Right atrium auricular region (tissue), 2 donors: Measurements from ENCODE around the gene EPHB2. TPM values are rescaled to one million over a fixed set of nuclear protein-coding genes. Genes with fewer than 3 reads are reported as not detected.

Source experiments
- DNase-seq: peaks from one replicate; pipeline ENCODE4 v3.0.0-alpha.2; 2019; ENCODE audit warnings: low spot score
- H3K27ac ChIP-seq, 2 donors: fragments of 200-600 bp; sonication (generic); 1 replicate in 1 of 2; 2 replicates in 1 of 2; pipeline ENCODE4 v1.5.1; 2016 to 2019
- H3K27me3 ChIP-seq, 2 donors: fragments of 200-600 bp; sonication (generic); one replicate each; pipeline versions ENCODE4 v1.5.1 to v1.6.0; 2017 to 2019
- H3K36me3 ChIP-seq: fragments of 200-600 bp; sonication (generic); one replicate; pipeline ENCODE4 v1.5.1; 2016
- H3K4me1 ChIP-seq, 2 donors: fragments of 200-600 bp; sonication (generic); one replicate each; pipeline versions ENCODE4 v1.5.1 to v1.6.0; 2017 to 2019
- H3K4me3 ChIP-seq, 2 donors: fragments of 200-600 bp; sonication (generic); 1 replicate in 1 of 2; 2 replicates in 1 of 2; pipeline ENCODE4 v1.5.1; 2017 to 2019; ENCODE audit warnings: mild to moderate bottlenecking in 1 of 2, moderate library complexity in 1 of 2
- H3K9me3 ChIP-seq, 2 donors: fragments of 200-600 bp; sonication (generic); one replicate each; pipeline ENCODE4 v1.5.1; 2019
- total RNA-seq, 2 donors: library from RNA; depleted of rRNA; stranded (reverse); fragments of >200 nt; gene quantifications; one replicate each; pipeline ENCODE4 v1.1.0, GENCODE V29; 2016
- TF ChIP-seq, protein P1 (sequence below), 2 donors: fragments of 200-600 bp; sonication (generic); IDR thresholded peaks; one replicate each; pipeline ENCODE4 v1.5.1; 2019; ENCODE audit warnings: antibody characterized with exemption in 2 of 2

EPHB2 gene
- total RNA-seq, 2 donors from 2014 or later: 1.8 to 2.6 TPM

DNA sequence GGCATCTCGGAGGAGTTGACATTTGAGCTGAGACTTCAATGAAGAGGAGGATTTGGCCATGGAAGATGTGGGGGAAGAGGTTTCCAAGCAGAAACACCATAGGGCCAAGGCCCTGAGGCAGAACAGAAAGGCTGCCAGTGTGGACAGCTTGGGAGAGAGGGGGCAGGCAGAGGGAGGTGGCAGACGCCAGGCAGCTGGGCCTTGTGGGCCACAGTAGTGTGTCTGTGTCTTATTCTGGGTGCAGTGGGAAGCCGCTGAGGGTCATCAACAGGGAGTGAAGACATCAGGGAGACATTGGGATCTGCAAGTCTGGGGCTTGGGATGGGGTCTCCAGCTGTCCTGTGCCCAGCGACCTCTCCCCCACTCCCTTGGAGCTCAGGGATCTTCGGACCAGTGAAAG lies 165.2 kb downstream of the EPHB2 start:
- no peak for DNase-seq
- H3K4me3 ChIP-seq: no peak overlapping the region
- H3K27ac ChIP-seq: no peak overlapping the region
- H3K36me3 ChIP-seq: no peaks in the 10 kb centered on the region
- no peaks in the 10 kb centered on the region for H3K27me3 ChIP-seq
- H3K4me1 ChIP-seq: peaks cover 0 to 13% of the 10 kb centered on the region in 2 donors
- no peaks in the 10 kb centered on the region for H3K9me3 ChIP-seq
- TF ChIP-seq, protein P1, sequence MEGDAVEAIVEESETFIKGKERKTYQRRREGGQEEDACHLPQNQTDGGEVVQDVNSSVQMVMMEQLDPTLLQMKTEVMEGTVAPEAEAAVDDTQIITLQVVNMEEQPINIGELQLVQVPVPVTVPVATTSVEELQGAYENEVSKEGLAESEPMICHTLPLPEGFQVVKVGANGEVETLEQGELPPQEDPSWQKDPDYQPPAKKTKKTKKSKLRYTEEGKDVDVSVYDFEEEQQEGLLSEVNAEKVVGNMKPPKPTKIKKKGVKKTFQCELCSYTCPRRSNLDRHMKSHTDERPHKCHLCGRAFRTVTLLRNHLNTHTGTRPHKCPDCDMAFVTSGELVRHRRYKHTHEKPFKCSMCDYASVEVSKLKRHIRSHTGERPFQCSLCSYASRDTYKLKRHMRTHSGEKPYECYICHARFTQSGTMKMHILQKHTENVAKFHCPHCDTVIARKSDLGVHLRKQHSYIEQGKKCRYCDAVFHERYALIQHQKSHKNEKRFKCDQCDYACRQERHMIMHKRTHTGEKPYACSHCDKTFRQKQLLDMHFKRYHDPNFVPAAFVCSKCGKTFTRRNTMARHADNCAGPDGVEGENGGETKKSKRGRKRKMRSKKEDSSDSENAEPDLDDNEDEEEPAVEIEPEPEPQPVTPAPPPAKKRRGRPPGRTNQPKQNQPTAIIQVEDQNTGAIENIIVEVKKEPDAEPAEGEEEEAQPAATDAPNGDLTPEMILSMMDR (IDR thresholded peaks at IDR 0.05): no peak

DNA sequence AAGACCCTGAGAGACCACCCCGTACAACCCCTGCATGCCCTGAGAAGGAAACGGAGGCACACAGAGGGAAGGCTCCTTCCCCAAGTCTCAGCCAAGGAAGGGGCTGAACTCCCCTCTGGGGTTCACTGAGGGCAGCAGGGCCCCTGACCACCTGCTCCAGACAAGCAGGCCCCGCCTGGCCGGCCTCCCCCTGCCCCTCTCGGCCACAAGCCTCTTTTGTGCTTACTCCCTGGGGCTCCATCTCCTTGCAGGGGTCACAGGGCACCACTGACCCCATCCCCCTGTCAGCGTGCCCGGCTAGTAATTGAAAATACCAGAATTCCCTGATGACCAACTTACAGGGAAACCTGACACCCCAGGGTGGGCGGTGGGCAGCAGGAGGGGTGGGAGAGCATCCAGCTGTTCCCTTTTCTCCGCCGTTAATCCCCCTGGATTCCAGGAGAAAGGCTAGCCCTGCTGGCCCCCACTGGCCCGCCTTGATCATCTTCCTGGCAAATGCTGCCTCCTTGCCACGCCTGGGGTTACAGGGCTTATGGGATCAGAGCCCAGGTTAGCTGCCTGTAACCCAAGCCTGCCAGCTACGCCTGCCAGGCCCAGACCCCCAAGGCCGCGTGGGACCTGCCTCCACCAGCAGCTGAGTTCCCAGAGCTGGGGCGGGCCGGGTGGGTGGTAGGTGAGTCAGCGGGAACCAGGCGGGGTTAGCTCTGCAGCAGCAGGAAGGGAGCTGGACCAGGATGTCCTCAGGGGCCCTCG lies 165.9 kb downstream of the EPHB2 start:
- TF ChIP-seq, protein P1 (IDR thresholded peaks at IDR 0.05): no peak
- H3K4me3 ChIP-seq: no peak overlapping the region
- H3K9me3 ChIP-seq: no peaks in the 10 kb centered on the region
- no peaks in the 10 kb centered on the region for H3K36me3 ChIP-seq
- DNase-seq: no peak
- H3K27ac ChIP-seq: no peak overlapping the region
- H3K27me3 ChIP-seq: no peaks in the 10 kb centered on the region
- H3K4me1 ChIP-seq: peaks cover 0 to 9% of the 10 kb centered on the region in 2 donors

DNA sequence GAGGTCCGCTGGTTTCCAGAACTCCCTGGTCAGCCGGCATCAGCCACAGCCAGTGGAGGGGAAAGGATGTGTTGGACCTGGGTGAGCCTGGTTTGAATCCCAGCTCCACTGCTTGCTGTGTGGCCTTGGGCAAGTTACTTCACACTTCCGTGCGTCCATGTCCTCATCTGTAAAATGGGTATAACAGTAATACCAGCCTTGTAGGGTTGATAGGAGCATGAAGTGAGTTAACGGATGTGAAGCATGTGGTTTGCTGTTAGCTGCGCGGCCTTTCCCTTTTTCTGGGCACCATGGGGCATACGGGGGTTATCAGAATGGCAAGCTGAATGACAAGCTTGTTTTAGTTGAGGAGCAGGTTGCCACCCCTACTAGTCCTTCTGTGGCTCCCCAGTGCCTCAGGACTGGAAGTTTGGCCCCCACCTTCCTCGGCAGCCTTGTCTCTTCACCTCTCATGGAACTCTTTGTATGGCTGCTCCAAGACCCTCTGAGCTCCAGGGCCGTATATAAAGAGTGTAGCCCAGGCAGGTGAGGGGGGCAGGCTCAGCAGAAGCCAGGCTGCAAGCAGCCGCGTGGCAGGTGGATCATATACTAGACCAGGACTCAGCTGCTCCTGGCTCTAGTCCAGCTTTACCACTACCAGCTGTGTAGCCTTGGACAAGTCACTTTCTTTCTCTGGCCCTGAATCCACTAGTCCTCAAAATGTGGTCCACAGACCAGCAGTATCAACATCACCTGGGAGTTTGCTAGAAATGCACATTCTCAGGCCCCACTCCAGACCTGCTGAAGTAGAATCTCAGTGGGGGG lies 166.7 kb downstream of the EPHB2 start:
- DNase-seq: no peak

DNA sequence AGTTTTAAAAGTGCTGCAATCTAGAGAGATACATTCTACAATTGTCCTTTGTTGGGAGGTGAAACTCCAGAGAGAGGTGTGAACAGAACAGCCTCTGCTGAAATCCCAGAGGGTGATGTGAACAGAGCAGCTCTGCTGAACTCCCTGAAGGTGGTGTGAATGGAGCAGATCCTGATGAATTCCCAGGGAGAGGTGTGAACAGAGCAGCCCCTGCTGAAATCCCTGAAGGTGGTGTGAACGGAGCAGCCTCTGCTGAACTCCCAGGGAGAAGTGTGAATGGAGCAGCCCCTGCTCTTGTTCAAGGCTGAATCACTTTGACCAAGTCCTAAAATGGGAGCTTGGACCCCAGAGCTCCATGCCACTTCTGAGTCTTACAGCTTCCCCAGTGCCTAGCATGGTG lies 167.3 kb downstream of the EPHB2 start:
- peaks cover 0 to 9% of the 10 kb centered on the region in 2 donors for H3K4me1 ChIP-seq
- H3K27ac ChIP-seq: no peak overlapping the region
- H3K4me3 ChIP-seq: no peak overlapping the region
- TF ChIP-seq, protein P1 (IDR thresholded peaks at IDR 0.05): no peak
- no peaks in the 10 kb centered on the region for H3K27me3 ChIP-seq
- DNase-seq: no peak
- no peaks in the 10 kb centered on the region for H3K9me3 ChIP-seq
- H3K36me3 ChIP-seq: no peaks in the 10 kb centered on the region

More for the DNA sequence above, 166.7 kb downstream of the EPHB2 start:
- Histone ChIP-seq H3K4me1 (peaks cover 0 to 9% of the 10 kb centered on the region in 2 donors), H3K4me3 (no peak overlapping the region), H3K27ac (no peak overlapping the region), H3K27me3 (no peaks in the 10 kb centered on the region), H3K36me3 (no peaks in the 10 kb centered on the region), H3K9me3 (no peaks in the 10 kb centered on the region)
- TF ChIP-seq, protein P1 (IDR thresholded peaks at IDR 0.05): no peak

DNA sequence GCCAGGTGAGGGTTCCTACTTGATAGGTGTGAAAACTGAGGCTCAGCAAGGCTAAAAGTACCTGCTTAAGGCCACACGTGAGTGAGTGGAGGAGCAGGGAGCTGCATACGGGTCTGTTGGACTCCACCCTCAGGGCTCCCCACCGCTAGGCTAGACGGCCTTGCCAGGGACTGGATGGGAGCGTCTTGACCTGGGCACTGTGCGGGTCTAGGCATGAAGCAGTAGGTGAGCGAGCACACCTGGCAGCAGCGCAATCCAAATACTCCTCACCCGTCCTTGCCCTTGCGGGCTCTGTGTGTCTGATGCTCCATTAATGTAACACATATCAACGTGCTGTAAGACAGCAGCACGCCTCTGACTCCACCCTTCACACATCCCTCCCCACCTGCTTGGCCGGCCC lies 168.0 kb downstream of the EPHB2 start:
- no peak overlapping the region for H3K4me3 ChIP-seq
- no peaks in the 10 kb centered on the region for H3K36me3 ChIP-seq
- H3K4me1 ChIP-seq: peaks cover 0 to 9% of the 10 kb centered on the region in 2 donors
- TF ChIP-seq, protein P1 (IDR thresholded peaks at IDR 0.05): no peak
- no peaks in the 10 kb centered on the region for H3K27me3 ChIP-seq
- DNase-seq: no peak
- no peaks in the 10 kb centered on the region for H3K9me3 ChIP-seq
- no peak overlapping the region for H3K27ac ChIP-seq
